Activated naive CD4-positive, alpha-beta T cell treated with anti-CD3 and anti-CD28 coated beads, Interleukin-2, amount 50 U/mL, for 72 hours (primary cell): Measurements from ENCODE around the gene MED13L. TPM values are rescaled to one million over a fixed set of nuclear protein-coding genes. Genes with fewer than 3 reads are reported as not detected.

ENCODE experiments used
- ATAC-seq, 2 donors: fragments of 150-1000 bp; cut with Tn5 transposase; 2 replicates each; pipeline ENCODE4 v1.10.0; 2021; ENCODE audit warnings: mild to moderate bottlenecking in 2 of 2, moderate library complexity in 2 of 2
- DNase-seq, 2 donors: peaks; one replicate each; pipeline ENCODE4 v3.0.0; 2021 to 2022; ENCODE audit warnings: low spot score in 2 of 2
- H3K27ac Mint-ChIP-seq, 2 donors: one replicate each; pipeline ENCODE4 v1.8.0; 2022; ENCODE audit warnings: mild to moderate bottlenecking in 2 of 2, mixed read lengths in 2 of 2
- H3K36me3 Mint-ChIP-seq, 2 donors: one replicate each; pipeline ENCODE4 v1.8.0; 2022; ENCODE audit warnings: mixed read lengths in 2 of 2
- H3K9me3 Mint-ChIP-seq, 2 donors: one replicate each; pipeline ENCODE4 v1.8.0; 2022; ENCODE audit warnings: mixed read lengths in 2 of 2
- total RNA-seq, 2 donors: library from RNA; stranded (reverse); gene quantifications; one replicate each; pipeline ENCODE4 v1.2.3, GENCODE V29; 2022

Gene MED13L
- total RNA-seq, 2 donors from 2014 or later = 54.2 to 64.0 TPM

DNA sequence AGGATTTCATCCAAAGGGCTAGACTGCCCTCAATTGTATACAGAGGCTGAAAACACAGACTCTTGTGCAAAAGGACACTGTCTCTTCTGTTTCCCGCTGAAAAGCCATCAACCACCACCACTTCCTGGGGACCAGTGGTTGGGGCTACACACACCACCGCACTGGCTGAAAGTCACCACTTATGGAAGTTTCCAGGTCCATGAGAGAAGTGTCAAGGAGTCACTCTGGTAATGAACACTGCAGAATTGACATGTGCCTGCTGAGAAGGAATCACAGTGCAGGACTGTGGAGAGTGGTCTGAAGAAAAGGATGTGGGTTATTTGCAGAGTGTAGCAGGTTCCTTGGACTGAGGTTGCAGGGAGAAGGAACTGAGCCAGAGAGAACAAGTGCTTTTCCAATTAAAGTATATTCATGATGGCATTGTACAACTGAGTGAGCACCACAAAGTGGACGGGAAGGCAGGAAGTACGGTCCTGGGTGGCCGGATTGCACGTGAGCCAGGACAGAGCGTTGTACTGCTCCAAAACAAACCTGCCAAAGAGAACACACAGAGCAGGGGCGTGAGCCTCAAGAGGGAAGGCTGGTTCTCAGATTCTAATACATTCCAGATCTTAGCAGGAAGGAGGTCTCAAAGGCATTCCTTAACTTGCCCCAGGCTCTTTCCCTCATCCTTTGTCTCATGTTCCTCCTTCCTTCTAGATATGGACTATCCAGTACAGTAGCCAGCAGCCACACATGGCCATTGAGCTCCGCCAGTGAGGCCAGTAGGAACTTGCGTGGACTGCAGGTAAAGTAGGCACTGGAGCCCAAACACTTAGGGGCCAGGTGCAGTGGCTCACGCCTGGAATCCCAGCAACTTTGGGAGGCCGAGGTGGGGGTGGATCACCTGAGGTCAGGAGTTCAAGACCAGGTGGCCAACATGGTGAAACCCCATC lies 316.4 kb downstream of the MED13L start:
- DNase-seq (no peak), ATAC-seq (peak; percentile 23 to 79)
- Mint-ChIP-seq H3K27ac (peak overlapping the region in 1 of 2 donors; percentile 51), H3K9me3 (no peaks in the 10 kb centered on the region), H3K36me3 (peaks cover 3 to 8% of the 10 kb centered on the region in 2 donors)

GRCh38 chr12:115957686-115958290 lies 319.7 kb downstream of the MED13L start:
- Mint-ChIP-seq H3K36me3 (peaks cover 0 to 5% of the 10 kb centered on the region in 2 donors), H3K9me3 (no peaks in the 10 kb centered on the region), H3K27ac (no peak overlapping the region)
- ATAC-seq (no peak), DNase-seq (no peak)

- no peak for DNase-seq
- peaks cover 0 to 5% of the 10 kb centered on the region in 2 donors for H3K36me3 Mint-ChIP-seq
- no peaks in the 10 kb centered on the region for H3K9me3 Mint-ChIP-seq
- ATAC-seq = no peak
- no peak overlapping the region for H3K27ac Mint-ChIP-seq
These were observed 320.8 kb downstream of the MED13L start for GRCh38 chr12:115956659-115957058.

DNA sequence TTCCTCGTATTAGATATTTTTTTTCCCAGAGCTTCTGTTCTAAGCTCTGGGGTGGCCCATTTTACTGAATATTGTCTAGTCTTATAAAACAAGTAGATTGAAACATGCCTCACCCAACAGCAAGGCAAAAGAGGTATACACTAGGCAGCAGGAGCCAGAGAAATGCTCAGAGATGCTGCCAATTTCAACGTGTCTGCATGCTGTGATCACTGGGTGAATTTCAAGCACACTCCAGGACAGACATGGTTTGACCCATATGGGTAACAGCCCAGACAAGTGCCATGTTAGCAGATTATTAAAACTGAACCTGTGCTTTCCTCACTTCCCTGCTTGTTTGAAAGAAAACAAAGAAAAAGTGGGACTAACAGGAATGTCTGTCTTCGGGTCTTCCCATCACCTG lies 321.3 kb downstream of the MED13L start:
- no peak overlapping the region for H3K27ac Mint-ChIP-seq
- H3K36me3 Mint-ChIP-seq = peaks cover 0 to 5% of the 10 kb centered on the region in 2 donors
- DNase-seq = no peak
- no peak for ATAC-seq
- H3K9me3 Mint-ChIP-seq = no peaks in the 10 kb centered on the region

DNA sequence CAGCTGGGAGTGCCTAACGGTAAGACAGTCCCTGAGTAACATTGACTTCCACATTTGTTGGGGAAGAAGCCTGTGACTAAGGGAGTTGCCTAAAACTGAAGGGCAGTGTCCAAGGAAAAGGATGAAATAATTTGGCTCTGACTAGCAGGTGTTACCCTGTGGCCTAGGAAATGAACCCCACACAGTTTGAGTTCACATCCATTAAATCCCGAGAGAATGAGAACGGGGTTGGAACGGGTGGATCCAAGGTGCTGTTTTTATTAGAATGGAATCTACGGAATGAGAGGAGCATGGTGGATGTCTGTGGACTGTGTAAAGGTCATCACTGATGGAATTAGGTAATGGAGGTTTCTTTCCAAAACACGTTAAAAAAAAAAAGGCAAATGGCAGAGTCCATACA lies 324.0 kb downstream of the MED13L start:
- ATAC-seq (no peak), DNase-seq (no peak)
- peaks cover 0 to 5% of the 10 kb centered on the region in 2 donors for H3K36me3 Mint-ChIP-seq
- no peaks in the 10 kb centered on the region for H3K9me3 Mint-ChIP-seq
- no peak overlapping the region for H3K27ac Mint-ChIP-seq

- no peaks in the 10 kb centered on the region for H3K9me3 Mint-ChIP-seq
- ATAC-seq = no peak
- no peak for DNase-seq
- H3K27ac Mint-ChIP-seq = no peak overlapping the region
- peaks cover 0 to 2% of the 10 kb centered on the region in 2 donors for H3K36me3 Mint-ChIP-seq
These were observed 324.5 kb downstream of the MED13L start for GRCh38 chr12:115953031-115953430.

DNA sequence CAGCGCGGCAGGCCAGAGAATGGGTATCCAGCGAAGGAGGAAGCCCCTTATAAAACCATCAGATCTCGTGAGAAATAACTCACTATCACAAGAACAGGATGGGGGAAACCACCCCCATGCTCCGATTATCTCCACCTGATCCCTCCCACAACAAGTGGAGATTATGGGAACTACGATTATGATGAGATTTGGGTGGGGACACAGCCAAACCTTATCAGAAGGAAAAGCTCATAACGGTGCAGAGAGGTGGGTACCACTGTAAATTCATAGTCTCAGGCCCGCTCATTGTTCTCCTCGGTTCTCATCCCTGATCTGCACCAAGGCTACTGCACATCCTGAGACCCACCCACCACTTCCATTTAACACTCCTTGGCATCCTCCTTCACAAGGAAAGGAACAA lies 326.5 kb downstream of the MED13L start:
- no peak for DNase-seq
- no peak overlapping the region for H3K27ac Mint-ChIP-seq
- ATAC-seq = no peak
- no peaks in the 10 kb centered on the region for H3K9me3 Mint-ChIP-seq
- no peaks in the 10 kb centered on the region for H3K36me3 Mint-ChIP-seq

DNA sequence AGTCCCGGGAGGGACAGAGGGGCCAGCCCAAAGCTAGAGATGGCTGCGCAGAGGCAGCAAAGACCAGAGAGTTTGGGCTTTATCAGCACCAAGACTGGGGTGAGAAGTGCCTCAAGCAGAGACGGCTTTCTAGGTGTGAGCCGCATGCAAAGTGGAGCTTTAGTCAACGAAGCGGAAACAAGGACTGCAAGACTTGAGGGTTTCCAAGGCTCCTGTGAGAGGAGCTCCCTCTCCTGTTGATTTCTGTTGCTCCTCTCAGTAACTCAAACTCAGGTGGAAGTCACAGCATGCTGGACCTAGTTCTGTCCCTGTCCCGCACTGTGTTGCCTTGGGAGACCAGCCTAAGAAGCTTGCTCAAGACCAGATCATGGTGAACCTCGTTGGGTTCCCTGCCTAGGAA lies 327.8 kb downstream of the MED13L start:
- no peak overlapping the region for H3K27ac Mint-ChIP-seq
- ATAC-seq (no peak), DNase-seq (no peak)
- H3K36me3 Mint-ChIP-seq = no peaks in the 10 kb centered on the region
- H3K9me3 Mint-ChIP-seq = no peaks in the 10 kb centered on the region

DNA sequence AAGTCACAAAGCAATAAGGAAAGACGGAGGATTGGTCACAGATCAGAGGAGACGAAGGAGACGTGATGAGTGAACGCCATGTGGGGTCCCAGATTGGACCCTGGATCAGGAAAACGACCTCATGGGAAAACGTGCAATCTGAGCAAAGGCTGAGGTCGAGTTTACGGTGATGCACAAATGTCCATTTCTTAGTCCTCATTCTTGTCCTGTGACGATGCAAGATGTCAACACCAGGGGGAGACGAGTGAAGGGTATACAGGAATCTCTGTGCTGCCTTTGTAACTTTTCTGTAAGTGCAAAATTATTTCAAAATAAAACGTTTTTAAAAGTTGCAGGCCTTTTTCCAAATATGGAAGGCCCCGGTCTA lies 329.8 kb downstream of the MED13L start:
- Mint-ChIP-seq H3K9me3 (no peaks in the 10 kb centered on the region), H3K27ac (no peak overlapping the region), H3K36me3 (no peaks in the 10 kb centered on the region)
- DNase-seq (no peak), ATAC-seq (no peak)

DNA sequence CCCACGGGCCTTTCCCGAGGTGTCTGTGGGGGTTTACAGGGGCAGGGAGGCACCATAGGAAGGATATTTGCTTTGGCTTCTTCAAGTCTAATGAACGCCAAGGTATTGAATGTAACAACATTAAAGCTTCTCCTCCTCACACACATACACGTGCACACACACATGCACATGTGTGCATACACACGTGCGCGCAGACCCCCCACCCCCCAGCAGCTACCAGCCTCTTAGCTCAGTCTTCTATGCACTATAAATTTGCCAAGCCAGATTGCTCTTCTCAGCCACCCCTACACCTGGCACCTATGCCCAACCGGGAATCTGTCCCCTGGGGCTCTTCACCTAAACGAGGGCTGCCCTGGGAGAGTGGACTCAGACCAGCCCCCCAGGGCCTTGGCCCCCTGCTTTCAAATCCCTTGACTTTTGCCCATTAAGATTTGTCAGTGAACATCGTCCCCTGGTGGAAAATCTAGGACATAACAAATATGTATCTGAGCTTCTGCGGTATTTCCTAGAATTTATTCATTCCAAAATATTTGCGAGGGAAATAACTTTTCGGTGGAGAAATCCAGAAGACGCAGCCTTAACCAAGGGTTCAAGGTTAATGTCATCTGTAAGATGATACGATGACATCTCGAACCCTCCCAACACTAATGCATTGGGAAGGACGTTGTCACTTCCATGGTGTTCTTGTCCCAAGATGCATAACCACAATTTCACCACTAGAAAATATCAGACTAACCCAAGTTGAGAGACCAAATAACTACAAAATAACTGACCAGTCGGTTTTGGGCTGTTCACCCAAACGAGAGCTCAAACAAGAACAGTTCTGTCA lies 330.4 kb downstream of the MED13L start:
- H3K9me3 Mint-ChIP-seq = no peaks in the 10 kb centered on the region
- H3K36me3 Mint-ChIP-seq = no peaks in the 10 kb centered on the region
- ATAC-seq (no peak), DNase-seq (no peak)
- no peak overlapping the region for H3K27ac Mint-ChIP-seq

DNA sequence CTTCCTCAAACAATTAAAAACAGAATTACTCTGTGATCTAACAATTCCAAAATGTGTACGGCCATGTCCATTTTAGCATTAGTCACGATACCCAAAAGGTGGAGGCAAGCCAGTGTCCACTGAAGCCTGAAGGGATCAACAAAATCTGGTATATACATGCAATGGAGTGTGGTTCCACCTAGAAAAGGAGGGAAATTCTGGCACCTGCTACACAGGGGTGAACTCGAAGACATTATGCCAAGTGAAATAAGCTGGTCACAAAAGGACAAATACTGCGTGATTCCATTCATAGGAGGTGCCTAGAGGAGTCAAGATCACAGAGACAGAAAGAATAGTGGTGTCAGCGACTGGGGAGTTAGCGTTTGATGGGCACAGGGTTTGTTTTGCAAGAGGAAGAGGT lies 331.4 kb downstream of the MED13L start:
- H3K27ac Mint-ChIP-seq = no peak overlapping the region
- DNase-seq = no peak
- no peak for ATAC-seq
- H3K36me3 Mint-ChIP-seq = no peaks in the 10 kb centered on the region
- H3K9me3 Mint-ChIP-seq = no peaks in the 10 kb centered on the region

DNA sequence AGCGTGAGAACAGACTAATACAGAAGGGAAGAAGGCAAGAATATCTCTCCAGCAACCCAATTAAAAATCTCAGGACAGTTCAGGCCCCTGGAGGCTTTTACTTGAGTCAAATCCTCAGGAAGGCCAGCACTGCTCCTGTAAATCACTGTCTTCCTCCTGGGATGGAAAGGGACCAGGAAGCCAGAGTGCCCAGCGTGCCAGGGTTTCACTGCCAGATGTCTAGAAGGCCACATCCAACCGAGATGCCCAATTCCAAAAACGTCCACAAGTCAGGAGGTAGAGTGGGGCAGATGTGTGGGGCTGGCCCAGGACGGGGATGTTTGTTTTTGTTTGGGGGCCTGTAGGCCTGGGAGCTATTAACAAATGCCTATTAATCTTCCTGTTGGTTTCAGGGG lies 332.0 kb downstream of the MED13L start:
- Mint-ChIP-seq H3K27ac (peak overlapping the region in 1 of 2 donors; percentile 85), H3K36me3 (no peaks in the 10 kb centered on the region), H3K9me3 (no peaks in the 10 kb centered on the region)
- DNase-seq = no peak
- no peak for ATAC-seq

DNA sequence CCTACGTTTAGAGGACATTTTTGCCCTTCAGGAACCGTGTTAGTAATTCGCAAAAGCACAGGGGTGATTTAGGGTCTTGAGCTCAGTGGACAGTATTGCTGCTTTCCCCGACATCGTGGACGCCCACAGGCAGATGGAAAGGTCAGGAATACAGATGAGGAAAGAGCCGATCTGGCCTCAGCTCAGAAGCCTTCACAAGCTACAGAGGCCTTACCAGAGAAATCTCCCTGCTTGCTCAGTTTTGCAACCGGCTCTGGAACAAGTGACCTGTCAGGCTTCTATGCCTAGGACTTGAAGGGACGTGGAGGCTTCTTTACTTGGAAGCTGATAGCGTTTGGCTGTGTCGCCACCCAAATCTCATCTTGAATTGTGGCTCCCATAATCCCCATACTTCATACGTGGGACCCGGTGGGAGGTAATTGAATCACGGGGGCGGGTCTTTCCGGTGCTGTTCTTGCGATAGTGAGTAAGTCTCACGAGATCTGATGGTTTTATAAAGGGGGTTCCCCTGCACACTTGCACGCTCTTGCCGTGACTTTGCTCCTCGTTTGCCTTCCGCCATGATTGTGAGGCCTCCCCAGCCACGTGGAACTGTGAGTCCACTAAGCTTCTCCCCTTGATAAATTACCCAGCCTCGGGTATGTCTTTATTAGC lies 332.5 kb downstream of the MED13L start:
- peak overlapping the region in 1 of 2 donors; percentile 85 for H3K27ac Mint-ChIP-seq
- DNase-seq = no peak
- no peak for ATAC-seq
- no peaks in the 10 kb centered on the region for H3K9me3 Mint-ChIP-seq
- H3K36me3 Mint-ChIP-seq = no peaks in the 10 kb centered on the region

GRCh38 chr12:115944392-115944742 lies 333.1 kb downstream of the MED13L start:
- Mint-ChIP-seq H3K9me3 (peaks cover 0 to under 1% of the 10 kb centered on the region in 2 donors), H3K36me3 (peaks cover 0 to under 1% of the 10 kb centered on the region in 2 donors), H3K27ac (no peak overlapping the region)
- no peak for DNase-seq
- no peak for ATAC-seq

DNA sequence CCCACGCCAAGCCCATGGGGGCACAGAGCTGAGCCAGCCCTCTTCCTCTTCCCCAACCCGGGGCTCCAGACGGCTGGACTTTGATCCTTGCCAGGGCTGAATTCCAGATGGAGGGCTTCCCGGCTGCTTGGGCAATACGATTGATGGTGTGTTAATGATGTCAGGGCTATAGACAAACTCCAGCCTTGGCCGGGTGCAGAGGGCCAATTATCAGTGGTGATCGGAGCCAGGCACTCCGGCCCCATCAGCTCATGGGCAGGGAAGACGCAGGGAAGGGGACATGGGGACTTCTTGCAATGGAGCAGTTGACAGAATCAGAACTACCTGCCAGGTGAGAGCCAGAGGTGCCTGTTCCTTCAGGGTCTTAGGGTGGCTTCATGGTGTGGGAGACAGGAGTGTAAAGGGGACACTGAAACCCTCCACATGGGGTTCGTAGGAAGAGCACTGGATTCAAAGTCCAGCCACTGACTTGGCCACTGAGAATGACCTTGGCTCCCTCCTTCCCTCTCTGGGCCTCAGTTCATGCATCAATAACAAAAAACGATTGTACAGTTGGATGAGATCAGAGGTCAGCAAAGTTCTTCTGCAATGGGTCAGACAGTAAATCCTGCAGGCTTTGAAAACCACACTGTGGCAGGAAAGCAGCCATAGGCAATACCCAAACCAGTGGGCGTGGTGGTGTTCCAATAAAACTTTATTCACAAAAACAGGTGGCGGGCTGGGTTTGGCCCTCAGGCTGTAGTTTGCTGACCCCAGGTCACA lies 333.7 kb downstream of the MED13L start:
- no peak for DNase-seq
- Mint-ChIP-seq H3K9me3 (peaks cover 5% of the 10 kb centered on the region in 2 donors), H3K27ac (no peak overlapping the region), H3K36me3 (peaks cover 5 to 6% of the 10 kb centered on the region in 2 donors)
- no peak for ATAC-seq

DNA sequence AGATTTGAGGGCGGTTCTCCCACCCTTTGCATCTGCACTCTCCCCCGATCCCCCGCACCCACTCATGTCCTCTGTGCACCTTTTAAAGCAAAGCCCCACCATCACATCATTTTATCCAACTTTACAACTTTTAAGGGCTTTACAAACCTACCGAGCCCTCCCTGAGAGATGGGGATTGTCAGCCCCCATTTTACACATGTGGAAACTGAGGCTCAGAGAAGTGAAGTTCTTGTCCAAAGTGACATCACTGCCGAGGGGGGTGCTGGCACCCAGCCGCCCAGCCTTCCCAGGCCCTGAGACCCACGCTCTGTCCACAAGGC lies 334.2 kb downstream of the MED13L start:
- Mint-ChIP-seq H3K9me3 (peaks cover 5 to 7% of the 10 kb centered on the region in 2 donors), H3K27ac (no peak overlapping the region), H3K36me3 (peaks cover 7 to 9% of the 10 kb centered on the region in 2 donors)
- DNase-seq (no peak), ATAC-seq (no peak)
